Measurements from ENCODE around the gene TFPI. TPM values are rescaled to one million over a fixed set of nuclear protein-coding genes. Genes with fewer than 3 reads are reported as not detected.

Gene TFPI
- total and polyA plus RNA-seq, 2 donors (not counting 3 experiments of a cell fraction or from before 2014, with no cell fraction given) = 177 to 286 TPM

- intact Hi-C loops (cut with micrococcal nuclease) = loop anchor here (1.0 to 5.0 kb wide), 2 partner anchors 20 to 247 kb away; no protein-coding TSS in a partner anchor
These were observed 5.0 kb downstream of the TFPI start for GRCh38 chr2:187549193-187549592.

More at GRCh38 chr2:187549193-187549592, 5.0 kb downstream of the TFPI start:
- dilution Hi-C loops (cut with MboI; ENCODE audit: extremely low pct_ligation_motif_present, low sequenced_read_pairs) = no loop called here
- Histone ChIP-seq H3K27me3 (ENCODE audit: control insufficient read depth in 2 of 2, insufficient read depth in 2 of 2, low read length in 2 of 2) (no peaks in the 10 kb centered on the region), H3K9ac (replicated peaks; ENCODE audit: extremely low read depth, insufficient read depth, low read length) (peak overlapping the region; percentile 31), H3K4me1 (ENCODE audit: control insufficient read depth, extremely low read depth, insufficient read depth, low read length) (peaks cover 75% of the 10 kb centered on the region), H3K4me2 (ENCODE audit: insufficient read depth, low read length) (peak overlapping the region; percentile 86), H3K9me1 (replicated peaks; ENCODE audit: control insufficient read depth, extremely low read depth, insufficient read depth, low read length) (no peaks in the 10 kb centered on the region), H3K36me3 (ENCODE audit: control insufficient read depth in 2 of 2, extremely low read depth in 1 of 2, insufficient read depth in 2 of 2, low read length in 2 of 2) (peaks cover 0 to 9% of the 10 kb centered on the region in 2 experiments), H3K4me3 (replicated peaks in 1 of 3; ENCODE audit: insufficient read depth in 1 of 3, low read depth in 1 of 3, low read length in 3 of 3) (peak overlapping the region; percentile 7 to 95 (median 82)), H3K9me3 (replicated peaks; ENCODE audit: control insufficient read depth, insufficient read depth, low read length) (no peaks in the 10 kb centered on the region), H3K27ac (ENCODE audit: insufficient read depth, low read depth, low read length) (peak overlapping the region; percentile 61), H2AFZ (ENCODE audit: low read depth, low read length) (no peak overlapping the region), H3K79me2 (ENCODE audit: control insufficient read depth, insufficient read depth, low read length) (peaks cover 66% of the 10 kb centered on the region), H4K20me1 (replicated peaks; ENCODE audit: control insufficient read depth, extremely low read depth, insufficient read depth, low read length) (no peaks in the 10 kb centered on the region)
- TF ChIP-seq EZH2 (IDR thresholded peaks at IDR 0.05; ENCODE audit: borderline replicate concordance, low read depth, low read length, severe bottlenecking) (no peak), CTCF (IDR thresholded peaks at IDR 0.05; ENCODE audit: extremely low read depth in 1 of 2, insufficient read depth in 1 of 2, low read depth in 1 of 2, low read length in 2 of 2) (no peak), POLR2A (IDR thresholded peaks at IDR 0.05; ENCODE audit: low read depth, low read length) (no peak), GATA2 (IDR thresholded peaks at IDR 0.05; ENCODE audit: insufficient read depth, insufficient read length, low read depth, low read length) (no peak)
- no TSS peak for BruUV-seq (replicated peaks)
- ChIA-PET POLR2A (interaction anchor here (1.0 to 2.9 kb wide), 4 partner anchors 8 to 46 kb away, joined by 3 to 13 read pairs (median 5); no protein-coding TSS in a partner anchor), CTCF (interaction anchor here (0.7 to 7.5 kb wide), 8 partner anchors 18 to 687 kb away, joined by 3 to 71 read pairs (median 14); no protein-coding TSS in a partner anchor)
- FAIRE-seq (no peak), DNase-seq (ENCODE audit: low read depth, low spot score) (peak; percentile 82)
